ENCODE results near the gene SLC43A3.

SLC43A3 gene

GRCh38 chr11:57390535-57390934 lies 36.4 kb downstream of the SLC43A3 start, which contains the start of gene PRG2:
Gene PRG2, minus strand, starts transcription at chr11:57390650. Its CDS starts 706 bp downstream, at chr11:57389944.
- peak in 1 of 2 experiments; percentile 65 for DNase-seq (ENCODE audit: low read depth in 1 of 2, low spot score in 1 of 2)
- H3K27me3 ChIP-seq (ENCODE audit: insufficient read depth, poor library complexity, severe bottlenecking): no peaks in the 10 kb centered on the region
- peak within 1 kb of the TSS; percentile 72 for H3K27ac ChIP-seq (replicated peaks)

DNA sequence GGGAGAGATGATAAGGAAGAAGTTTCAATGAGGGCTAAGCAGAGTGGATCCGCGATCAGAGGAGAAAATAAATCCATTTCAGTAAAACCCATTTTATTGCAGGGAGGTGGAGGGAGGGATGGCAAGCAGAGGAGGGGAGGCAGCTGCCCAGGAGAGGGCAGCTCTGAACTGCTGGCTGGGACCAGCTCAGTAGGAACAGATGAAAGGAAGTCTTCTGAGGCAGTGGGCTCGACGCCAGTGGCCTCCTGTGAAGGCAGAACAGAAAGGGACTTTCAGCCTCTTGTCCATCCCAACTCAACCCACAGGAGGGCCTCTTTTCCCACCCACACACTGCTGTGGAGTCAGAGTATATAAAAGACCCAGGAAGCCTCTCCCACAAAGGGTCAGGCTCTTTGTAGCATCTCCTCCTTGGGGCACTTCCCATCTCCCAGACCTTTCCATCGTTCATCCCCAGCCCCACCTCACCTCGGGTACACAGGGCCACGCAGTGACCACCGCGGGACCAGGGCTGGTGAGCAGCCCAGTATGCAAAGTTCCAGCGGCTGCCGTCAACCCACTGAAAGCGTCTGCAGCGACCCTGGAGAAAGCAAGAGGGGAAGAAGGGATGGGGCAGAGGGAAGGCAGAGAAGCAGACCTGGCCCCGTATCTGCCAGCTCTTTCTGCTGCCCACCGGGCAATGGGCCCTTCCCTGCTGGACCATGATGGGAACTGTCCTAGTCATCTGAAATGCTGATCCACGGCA lies 39.5 kb downstream of the SLC43A3 start:
- Histone ChIP-seq H3K27ac (replicated peaks) (peak overlapping the region; percentile 72), H3K27me3 (ENCODE audit: insufficient read depth, poor library complexity, severe bottlenecking) (no peaks in the 10 kb centered on the region), H3K4me3 (replicated peaks; ENCODE audit: insufficient read depth, low read length) (no peak overlapping the region)
- peak; percentile 45; the same call in 1 of the 2 replicates for TF ChIP-seq POLR2AphosphoS5 (IDR thresholded peaks at IDR 0.05; ENCODE audit: low read depth)
- TF ChIP-seq SPI1 (IDR thresholded peaks at IDR 0.05; ENCODE audit: borderline replicate concordance, low read depth): no peak
- peak in 1 of 2 experiments; percentile 40 for DNase-seq (ENCODE audit: low read depth in 1 of 2, low spot score in 1 of 2)

More at GRCh38 chr11:57390535-57390934, 36.4 kb downstream of the SLC43A3 start, which contains the start of gene PRG2:
- TF ChIP-seq GABPA (IDR thresholded peaks at IDR 0.05; ENCODE audit: low read depth) (no peak), POLR2AphosphoS5 (IDR thresholded peaks at IDR 0.05; ENCODE audit: low read depth) (no peak), CTCF (IDR thresholded peaks at IDR 0.05; ENCODE audit: insufficient read depth, low read length) (no peak), SPI1 (IDR thresholded peaks at IDR 0.05; ENCODE audit: borderline replicate concordance, low read depth) (peak; percentile 16; the same call in 1 of the 2 replicates)
- peak within 1 kb of the TSS; percentile 19 for H3K4me3 ChIP-seq (replicated peaks; ENCODE audit: insufficient read depth, low read length)

- H3K27ac ChIP-seq (replicated peaks): peak overlapping the region; percentile 31
- no peaks in the 10 kb centered on the region for H3K27me3 ChIP-seq (ENCODE audit: insufficient read depth, poor library complexity, severe bottlenecking)
- TF ChIP-seq POLR2AphosphoS5 (IDR thresholded peaks at IDR 0.05; ENCODE audit: low read depth) (peak; percentile 64), SPI1 (IDR thresholded peaks at IDR 0.05; ENCODE audit: borderline replicate concordance, low read depth) (no peak)
- H3K4me3 ChIP-seq (replicated peaks; ENCODE audit: insufficient read depth, low read length): no peak overlapping the region
- peak in 1 of 2 experiments; percentile 27 for DNase-seq (ENCODE audit: low read depth in 1 of 2, low spot score in 1 of 2)
Observed at GRCh38 chr11:57386178-57386940, 40.6 kb downstream of the SLC43A3 start.

GRCh38 chr11:57380975-57381374 lies 45.9 kb downstream of the SLC43A3 start, which contains the start of gene PRG3:
Gene PRG3, minus strand, starts transcription at chr11:57381150. Its CDS starts 442 bp downstream, at chr11:57380708.
- Histone ChIP-seq H3K27ac (replicated peaks) (no peak within 1 kb of the TSS), H3K4me3 (replicated peaks; ENCODE audit: insufficient read depth, low read length) (no peak within 1 kb of the TSS), H3K27me3 (ENCODE audit: insufficient read depth, poor library complexity, severe bottlenecking) (no peaks in the 10 kb centered on the region)
- TF ChIP-seq CTCF (IDR thresholded peaks at IDR 0.05; ENCODE audit: insufficient read depth, low read length) (no peak), SPI1 (IDR thresholded peaks at IDR 0.05; ENCODE audit: borderline replicate concordance, low read depth) (peak; percentile 64)
- DNase-seq (ENCODE audit: low read depth in 1 of 2, low spot score in 1 of 2): no peak

DNA sequence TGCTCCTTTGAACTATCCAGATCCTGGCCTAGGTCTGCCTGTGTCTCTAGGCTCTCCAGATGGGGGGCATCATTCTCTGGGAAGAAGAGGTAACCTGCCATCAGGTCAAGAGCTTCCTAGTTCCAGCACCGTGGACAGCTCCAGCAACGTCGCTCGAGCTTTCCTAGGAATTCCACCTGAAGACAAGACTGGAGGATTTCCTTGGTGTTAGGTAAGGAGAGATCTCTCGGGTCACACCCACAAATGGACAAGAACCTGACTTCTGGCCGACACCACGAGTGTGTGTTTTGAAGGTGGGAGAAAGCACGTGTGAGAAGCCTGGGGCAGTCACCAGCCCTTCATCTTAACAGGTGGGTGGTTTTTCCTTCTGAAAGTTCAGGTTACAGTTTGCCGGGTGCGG lies 47.2 kb downstream of the SLC43A3 start:
- Histone ChIP-seq H3K27me3 (ENCODE audit: insufficient read depth, poor library complexity, severe bottlenecking) (no peaks in the 10 kb centered on the region), H3K4me3 (replicated peaks; ENCODE audit: insufficient read depth, low read length) (no peak overlapping the region), H3K27ac (replicated peaks) (no peak overlapping the region)
- no peak for DNase-seq (ENCODE audit: low read depth in 1 of 2, low spot score in 1 of 2)
- TF ChIP-seq CTCF (IDR thresholded peaks at IDR 0.05; ENCODE audit: insufficient read depth, low read length) (no peak), REST (IDR thresholded peaks at IDR 0.05; ENCODE audit: insufficient replicate concordance, low read depth) (peak; percentile 99)
